HG03064 (cell line): Measurements from ENCODE around the gene ANGPTL8.

Source experiments
- ATAC-seq: cut with Tn5 transposase; IDR thresholded peaks from one replicate; pipeline ENCODE4 v1.9.1; 2021; ENCODE audit warnings: low read depth; ENCODE audit not compliant: unreplicated experiment

Gene ANGPTL8

GRCh38 chr19:11257846-11258380, 18.5 kb downstream of the ANGPTL8 start:
- ATAC-seq = no peak

- no peak for ATAC-seq
Observed at GRCh38 chr19:11260996-11261395, 21.6 kb downstream of the ANGPTL8 start.

GRCh38 chr19:11261431-11261970, 22.1 kb downstream of the ANGPTL8 start:
- ATAC-seq = no peak

- no peak for ATAC-seq
Observed at GRCh38 chr19:11261971-11262839, 22.8 kb downstream of the ANGPTL8 start, which contains the start of gene DOCK6. Gene DOCK6, minus strand, starts transcription at chr19:11262524. Its CDS starts 84 bp downstream, at chr19:11262440.

- ATAC-seq = no peak
Observed at GRCh38 chr19:11263726-11264125, 24.3 kb downstream of the ANGPTL8 start.

- no peak for ATAC-seq
Observed at GRCh38 chr19:11264452-11265176, 25.2 kb downstream of the ANGPTL8 start.

- ATAC-seq = no peak
Observed at GRCh38 chr19:11265177-11265784, 25.9 kb downstream of the ANGPTL8 start.

- ATAC-seq = no peak
Observed at GRCh38 chr19:11265785-11266236, 26.4 kb downstream of the ANGPTL8 start.

GRCh38 chr19:11267316-11268085, 28.1 kb downstream of the ANGPTL8 start:
- no peak for ATAC-seq

- no peak for ATAC-seq
Observed at GRCh38 chr19:11268783-11269267, 29.4 kb downstream of the ANGPTL8 start.

- ATAC-seq = no peak
Observed at GRCh38 chr19:11269408-11269807, 30.0 kb downstream of the ANGPTL8 start.

- no peak for ATAC-seq
Observed at GRCh38 chr19:11273296-11273695, 33.9 kb downstream of the ANGPTL8 start.

- ATAC-seq = no peak
Observed at GRCh38 chr19:11273989-11274388, 34.6 kb downstream of the ANGPTL8 start.

- ATAC-seq = no peak
Observed at GRCh38 chr19:11274533-11275086, 35.2 kb downstream of the ANGPTL8 start.

GRCh38 chr19:11278670-11279069, 39.3 kb downstream of the ANGPTL8 start:
- no peak for ATAC-seq

GRCh38 chr19:11279505-11280236, 40.3 kb downstream of the ANGPTL8 start:
- ATAC-seq = no peak

GRCh38 chr19:11281356-11282049, 42.1 kb downstream of the ANGPTL8 start:
- ATAC-seq = no peak

- ATAC-seq = no peak
Observed at GRCh38 chr19:11284515-11284914, 45.1 kb downstream of the ANGPTL8 start.
